Stimulated activated naive CD8-positive, alpha-beta T cell treated with anti-CD3 and anti-CD28 coated beads, Interleukin-15, Interleukin-2, amounts not matched to agents 100 ng/mL and 50 ng/mL, for 24 hours (primary cell): ENCODE data around the gene PMM2.
"Not testable (repeated sequence)": the region's sequence is repeated elsewhere in the genome, so short reads cannot be mapped to it uniquely, and the experiment has no call there.

ENCODE experiments used
- H3K27ac Mint-ChIP-seq: one replicate; pipeline ENCODE4 v1.8.0; 2021; ENCODE audit warnings: mild to moderate bottlenecking, mixed read lengths
- H3K27me3 Mint-ChIP-seq: one replicate; pipeline ENCODE4 v1.8.0; 2021; ENCODE audit warnings: mixed read lengths
- H3K36me3 Mint-ChIP-seq: one replicate; pipeline ENCODE4 v1.8.0; 2021; ENCODE audit warnings: low read depth, mixed read lengths
- H3K4me1 Mint-ChIP-seq: one replicate; pipeline ENCODE4 v1.8.0; 2021; ENCODE audit warnings: low read depth, mixed read lengths
- H3K4me3 Mint-ChIP-seq: one replicate; pipeline ENCODE4 v1.8.0; 2021; ENCODE audit warnings: mild to moderate bottlenecking, mixed read lengths
- H3K9me3 Mint-ChIP-seq: one replicate; pipeline ENCODE4 v1.8.0; 2021; ENCODE audit warnings: mixed read lengths

Gene PMM2

DNA sequence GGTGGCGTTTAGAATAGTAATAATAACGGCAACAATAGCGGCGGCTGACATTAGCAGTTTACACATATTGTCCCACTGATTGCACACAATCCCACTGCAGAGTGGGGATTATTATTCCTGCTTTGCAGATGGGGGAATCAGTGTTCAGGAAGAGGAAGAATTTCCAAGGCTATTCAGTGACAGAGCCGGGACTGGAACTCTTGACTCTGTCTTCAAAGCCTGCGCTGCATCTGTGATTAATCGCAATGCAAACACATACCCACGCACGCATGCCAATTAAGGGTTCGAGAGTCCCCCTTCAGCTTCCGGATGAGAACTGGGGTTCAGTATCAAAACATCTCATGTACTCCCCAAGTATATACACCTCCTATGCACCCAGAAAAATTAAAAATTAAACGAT is 29.4 kb upstream of the PMM2 start:
- H3K27me3 Mint-ChIP-seq, result no peaks in the 10 kb centered on the region
- no peak overlapping the region for H3K27ac Mint-ChIP-seq
- no peaks in the 10 kb centered on the region for H3K4me1 Mint-ChIP-seq
- H3K4me3 Mint-ChIP-seq, result no peak overlapping the region
- no peaks in the 10 kb centered on the region for H3K9me3 Mint-ChIP-seq
- peaks cover 14% of the 10 kb centered on the region for H3K36me3 Mint-ChIP-seq

DNA sequence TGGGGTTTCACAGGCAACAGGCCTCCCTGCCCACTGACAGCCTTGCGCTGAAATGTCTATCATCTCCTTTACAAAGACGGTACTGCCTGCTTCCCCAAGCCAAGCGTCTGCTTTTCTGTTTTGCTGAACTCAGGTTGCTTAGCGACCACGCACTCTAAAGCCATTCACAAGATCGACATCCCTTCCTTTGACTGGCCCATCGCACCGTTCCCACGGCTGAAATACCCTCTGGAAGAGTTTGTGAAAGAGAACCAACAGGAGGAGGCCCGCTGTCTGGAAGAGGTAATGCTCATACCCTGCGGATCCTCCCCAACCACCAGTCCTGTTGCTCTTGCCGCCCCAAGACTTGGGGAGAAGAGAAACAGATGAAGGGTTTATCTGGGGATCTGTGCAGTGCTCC is 28.9 kb upstream of the PMM2 start:
- Mint-ChIP-seq H3K4me1 (no peaks in the 10 kb centered on the region), H3K27ac (no peak overlapping the region), H3K36me3 (peaks cover 14% of the 10 kb centered on the region), H3K27me3 (no peaks in the 10 kb centered on the region), H3K9me3 (no peaks in the 10 kb centered on the region), H3K4me3 (no peak overlapping the region)

DNA sequence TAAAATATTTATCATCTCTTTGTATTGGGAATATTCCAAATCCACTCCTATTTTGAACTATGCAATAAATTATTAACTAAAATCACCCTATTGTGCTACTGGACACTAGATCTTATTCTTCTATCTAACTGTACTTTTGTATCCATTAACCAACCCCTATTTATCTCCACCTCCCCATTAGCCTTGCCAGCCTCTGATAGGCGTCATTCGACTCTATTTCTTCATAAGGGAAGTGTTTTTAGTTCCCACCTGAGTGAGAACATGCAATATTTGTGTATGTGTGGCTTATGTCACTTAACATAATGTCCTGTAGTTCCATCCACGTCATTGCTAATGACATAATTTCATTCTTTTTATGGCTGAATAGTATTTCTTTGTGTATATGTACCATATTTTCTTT is 24.1 kb upstream of the PMM2 start:
- no peaks in the 10 kb centered on the region for H3K9me3 Mint-ChIP-seq
- H3K4me1 Mint-ChIP-seq, result no peaks in the 10 kb centered on the region
- H3K4me3 Mint-ChIP-seq, result no peak overlapping the region
- no peak overlapping the region for H3K27ac Mint-ChIP-seq
- peaks cover 24% of the 10 kb centered on the region for H3K36me3 Mint-ChIP-seq
- no peaks in the 10 kb centered on the region for H3K27me3 Mint-ChIP-seq

GRCh38 chr16:8774208-8774607 is 23.4 kb upstream of the PMM2 start:
- no peaks in the 10 kb centered on the region for H3K4me1 Mint-ChIP-seq
- H3K4me3 Mint-ChIP-seq, result no peak overlapping the region
- no peaks in the 10 kb centered on the region for H3K9me3 Mint-ChIP-seq
- H3K27me3 Mint-ChIP-seq, result no peaks in the 10 kb centered on the region
- H3K27ac Mint-ChIP-seq, result no peak overlapping the region
- H3K36me3 Mint-ChIP-seq, result peaks cover 20% of the 10 kb centered on the region

GRCh38 chr16:8775359-8775758 is 22.3 kb upstream of the PMM2 start:
- Mint-ChIP-seq H3K36me3 (peaks cover 24% of the 10 kb centered on the region), H3K4me1 (no peaks in the 10 kb centered on the region), H3K4me3 (no peak overlapping the region), H3K9me3 (no peaks in the 10 kb centered on the region), H3K27me3 (no peaks in the 10 kb centered on the region), H3K27ac (no peak overlapping the region)

- Mint-ChIP-seq H3K27me3 (no peaks in the 10 kb centered on the region), H3K4me3 (no peak overlapping the region), H3K27ac (no peak overlapping the region), H3K9me3 (no peaks in the 10 kb centered on the region), H3K36me3 (peaks cover 27% of the 10 kb centered on the region), H3K4me1 (no peaks in the 10 kb centered on the region)
Measured at GRCh38 chr16:8776129-8776584, 21.5 kb upstream of the PMM2 start.

- H3K27ac Mint-ChIP-seq, result no peak overlapping the region
- H3K4me1 Mint-ChIP-seq, result no peaks in the 10 kb centered on the region
- H3K36me3 Mint-ChIP-seq, result peaks cover 27% of the 10 kb centered on the region
- no peak overlapping the region for H3K4me3 Mint-ChIP-seq
- no peaks in the 10 kb centered on the region for H3K27me3 Mint-ChIP-seq
- no peaks in the 10 kb centered on the region for H3K9me3 Mint-ChIP-seq
Measured at GRCh38 chr16:8777217-8777616, 20.4 kb upstream of the PMM2 start.

GRCh38 chr16:8781797-8782196 is 15.8 kb upstream of the PMM2 start:
- H3K9me3 Mint-ChIP-seq, result no peaks in the 10 kb centered on the region
- no peak overlapping the region for H3K27ac Mint-ChIP-seq
- no peaks in the 10 kb centered on the region for H3K4me1 Mint-ChIP-seq
- no peak overlapping the region for H3K4me3 Mint-ChIP-seq
- peaks cover 17% of the 10 kb centered on the region for H3K36me3 Mint-ChIP-seq
- H3K27me3 Mint-ChIP-seq, result no peaks in the 10 kb centered on the region

GRCh38 chr16:8782673-8783072 is 15.0 kb upstream of the PMM2 start:
- H3K4me1 Mint-ChIP-seq, result no peaks in the 10 kb centered on the region
- H3K9me3 Mint-ChIP-seq, result no peaks in the 10 kb centered on the region
- H3K36me3 Mint-ChIP-seq, result peaks cover 12% of the 10 kb centered on the region
- H3K27ac Mint-ChIP-seq, result no peak overlapping the region
- H3K27me3 Mint-ChIP-seq, result no peaks in the 10 kb centered on the region
- no peak overlapping the region for H3K4me3 Mint-ChIP-seq

DNA sequence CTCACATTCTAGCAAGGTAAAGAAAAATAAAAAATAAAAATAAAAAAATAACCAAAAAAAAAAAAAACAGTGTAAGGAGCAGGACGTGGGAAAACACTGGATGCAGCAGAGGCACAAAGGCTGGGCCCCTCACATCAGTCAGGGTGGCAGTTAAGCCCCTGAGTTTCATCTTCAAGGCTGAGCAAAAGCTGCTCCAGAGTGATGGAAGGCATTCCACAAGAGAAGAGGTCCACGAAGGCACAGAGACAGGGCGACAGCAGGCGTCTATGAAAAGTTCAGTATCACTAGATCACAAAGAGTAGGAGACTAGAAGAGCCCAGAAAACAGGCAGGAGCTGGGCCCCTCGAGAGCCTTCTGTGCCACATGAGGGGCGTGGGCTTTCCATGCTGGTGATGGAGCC is 12.2 kb upstream of the PMM2 start:
- H3K36me3 Mint-ChIP-seq, result peaks cover 3% of the 10 kb centered on the region
- H3K27me3 Mint-ChIP-seq, result no peaks in the 10 kb centered on the region
- no peak overlapping the region for H3K27ac Mint-ChIP-seq
- no peak overlapping the region for H3K4me3 Mint-ChIP-seq
- H3K9me3 Mint-ChIP-seq, result no peaks in the 10 kb centered on the region
- no peaks in the 10 kb centered on the region for H3K4me1 Mint-ChIP-seq

DNA sequence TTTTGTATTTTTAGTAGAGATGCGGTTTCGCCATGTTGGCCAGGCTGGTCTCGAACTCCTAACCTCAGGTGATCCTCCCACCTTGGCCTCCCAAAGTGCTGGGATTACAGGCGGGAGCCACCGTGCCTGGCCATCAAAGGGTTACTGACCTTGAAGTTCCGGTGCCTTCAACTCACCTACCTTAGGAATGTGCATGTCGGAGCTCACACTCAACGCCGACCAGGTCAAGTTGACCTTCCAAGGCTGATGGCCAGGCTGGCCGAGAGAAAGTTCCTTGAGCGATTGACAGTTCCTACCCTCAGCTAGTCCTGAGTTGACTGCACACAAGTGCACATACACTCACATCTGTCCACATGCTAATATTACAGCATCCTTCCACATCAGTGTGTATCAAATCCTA is 11.3 kb upstream of the PMM2 start:
- H3K36me3 Mint-ChIP-seq, H3K27me3 Mint-ChIP-seq, H3K4me3 Mint-ChIP-seq, H3K9me3 Mint-ChIP-seq, H3K27ac Mint-ChIP-seq, H3K4me1 Mint-ChIP-seq: not testable (repeated sequence)

- H3K27ac Mint-ChIP-seq, result no peak overlapping the region
- H3K36me3 Mint-ChIP-seq, result peaks cover 4% of the 10 kb centered on the region
- no peaks in the 10 kb centered on the region for H3K27me3 Mint-ChIP-seq
- H3K4me1 Mint-ChIP-seq, result no peaks in the 10 kb centered on the region
- no peak overlapping the region for H3K4me3 Mint-ChIP-seq
- H3K9me3 Mint-ChIP-seq, result no peaks in the 10 kb centered on the region
Measured at GRCh38 chr16:8788578-8789172, 9.0 kb upstream of the PMM2 start.

GRCh38 chr16:8795091-8795490 is 2.5 kb upstream of the PMM2 start:
- Mint-ChIP-seq H3K36me3 (peaks cover 29% of the 10 kb centered on the region), H3K4me1 (peaks cover 47% of the 10 kb centered on the region), H3K27me3 (no peaks in the 10 kb centered on the region), H3K9me3 (no peaks in the 10 kb centered on the region), H3K27ac (no peak overlapping the region), H3K4me3 (peak overlapping the region; percentile 95)

DNA sequence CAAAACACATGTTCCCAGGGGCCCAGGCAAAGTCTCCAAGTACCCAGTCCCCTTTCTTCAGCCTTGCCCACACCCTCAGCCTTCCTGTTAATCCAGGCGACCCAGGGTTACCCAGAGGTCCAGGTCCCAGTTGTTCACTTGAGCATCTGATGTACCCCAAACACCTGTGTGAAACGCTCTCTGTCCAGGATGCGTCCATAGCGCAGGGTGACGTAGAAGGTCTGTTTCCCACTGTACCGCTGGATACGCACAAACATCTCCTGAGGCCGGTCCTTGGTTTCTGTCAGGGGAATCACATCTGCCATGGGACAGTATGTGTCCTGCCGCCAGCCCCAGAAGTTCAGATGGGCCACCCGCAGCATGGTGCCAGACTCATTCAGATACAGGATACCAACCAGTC is 1.8 kb upstream of the PMM2 start:
- H3K9me3 Mint-ChIP-seq, result no peaks in the 10 kb centered on the region
- H3K4me1 Mint-ChIP-seq, result peaks cover 52% of the 10 kb centered on the region
- peak overlapping the region; percentile 95 for H3K4me3 Mint-ChIP-seq
- H3K36me3 Mint-ChIP-seq, result peaks cover 33% of the 10 kb centered on the region
- peak overlapping the region; percentile 52 for H3K27ac Mint-ChIP-seq
- H3K27me3 Mint-ChIP-seq, result no peaks in the 10 kb centered on the region

GRCh38 chr16:8796469-8797363 is 923 bp upstream of the PMM2 start:
- H3K27me3 Mint-ChIP-seq, result no peaks in the 10 kb centered on the region
- peak overlapping the region; percentile 95 for H3K4me3 Mint-ChIP-seq
- no peaks in the 10 kb centered on the region for H3K9me3 Mint-ChIP-seq
- H3K4me1 Mint-ChIP-seq, result peaks cover 57% of the 10 kb centered on the region
- peaks cover 42% of the 10 kb centered on the region for H3K36me3 Mint-ChIP-seq
- peak overlapping the region; percentile 91 for H3K27ac Mint-ChIP-seq

GRCh38 chr16:8798174-8798527 is 512 bp downstream of the PMM2 start:
- H3K9me3 Mint-ChIP-seq, result no peaks in the 10 kb centered on the region
- peak overlapping the region; percentile 91 for H3K27ac Mint-ChIP-seq
- no peaks in the 10 kb centered on the region for H3K27me3 Mint-ChIP-seq
- peaks cover 53% of the 10 kb centered on the region for H3K36me3 Mint-ChIP-seq
- H3K4me3 Mint-ChIP-seq, result peak overlapping the region; percentile 95
- peaks cover 61% of the 10 kb centered on the region for H3K4me1 Mint-ChIP-seq
